KOPT-K1 (cell line): ENCODE results near the gene TMOD4.
"Not testable (repeated sequence)": the region's sequence is repeated elsewhere in the genome, so short reads cannot be mapped to it uniquely, and the experiment has no call there.

Experiments used
- H3K27ac ChIP-seq: fragments of 200-600 bp; sonication (generic); 2 replicates; pipeline ENCODE4 v1.5.1; 2016; ENCODE audit warnings: antibody characterized with exemption, mild to moderate bottlenecking, low read depth, low read length; ENCODE audit not compliant: poor library complexity, severe bottlenecking
- H3K36me3 ChIP-seq: fragments of 200-600 bp; sonication (generic); 2 replicates; pipeline ENCODE4 v1.5.1; 2017; ENCODE audit warnings: antibody characterized with exemption, mild to moderate bottlenecking, low read length, moderate library complexity; ENCODE audit not compliant: insufficient read depth
- H3K9me3 ChIP-seq: fragments of 200-600 bp; sonication (generic); 2 replicates; pipeline ENCODE4 v1.5.1; 2017; ENCODE audit warnings: antibody characterized with exemption, low read length, mild to moderate bottlenecking; ENCODE audit not compliant: insufficient read depth, poor library complexity, severe bottlenecking

The TMOD4 gene

GRCh38 chr1:151175863-151176262, at the start of gene TMOD4:
TSS of gene TMOD4 (minus strand) at chr1:151175981. CDS start at chr1:151174875, 1,106 bp downstream.
- no peak within 1 kb of the TSS for H3K27ac ChIP-seq
- no peaks in the 10 kb centered on the region for H3K9me3 ChIP-seq
- peaks cover 88% of the 10 kb centered on the region for H3K36me3 ChIP-seq

GRCh38 chr1:151222130-151222529, 46.3 kb upstream of the TMOD4 start:
- Histone ChIP-seq H3K36me3 (peaks cover 84% of the 10 kb centered on the region), H3K27ac (no peak overlapping the region), H3K9me3 (no peaks in the 10 kb centered on the region)

GRCh38 chr1:151221616-151222015, 45.8 kb upstream of the TMOD4 start:
- Histone ChIP-seq H3K36me3 (peaks cover 79% of the 10 kb centered on the region), H3K27ac (no peak overlapping the region), H3K9me3 (no peaks in the 10 kb centered on the region)

- Histone ChIP-seq H3K36me3 (peaks cover 78% of the 10 kb centered on the region), H3K27ac (no peak overlapping the region), H3K9me3 (no peaks in the 10 kb centered on the region)
These were observed 37.8 kb upstream of the TMOD4 start for GRCh38 chr1:151213560-151213959.

- peaks cover 83% of the 10 kb centered on the region for H3K36me3 ChIP-seq
- no peaks in the 10 kb centered on the region for H3K9me3 ChIP-seq
- no peak overlapping the region for H3K27ac ChIP-seq
These were observed 36.4 kb upstream of the TMOD4 start for GRCh38 chr1:151211972-151212705.

- H3K36me3 ChIP-seq = peaks cover 87% of the 10 kb centered on the region
- H3K9me3 ChIP-seq = no peaks in the 10 kb centered on the region
- no peak overlapping the region for H3K27ac ChIP-seq
These were observed 35.0 kb upstream of the TMOD4 start for GRCh38 chr1:151210830-151211229.

- peaks cover 91% of the 10 kb centered on the region for H3K36me3 ChIP-seq
- not testable (repeated sequence) for H3K27ac ChIP-seq, H3K9me3 ChIP-seq
These were observed 29.7 kb upstream of the TMOD4 start for GRCh38 chr1:151205381-151205965.

GRCh38 chr1:151199873-151200581, 24.2 kb upstream of the TMOD4 start:
- Histone ChIP-seq H3K36me3 (peaks cover 37% of the 10 kb centered on the region), H3K27ac (peak overlapping the region; percentile 82), H3K9me3 (no peaks in the 10 kb centered on the region)

GRCh38 chr1:151198254-151199127, 22.7 kb upstream of the TMOD4 start, which contains the start of gene PIP5K1A:
TSS of gene PIP5K1A (plus strand) at chr1:151198552. CDS start at chr1:151198997, 445 bp downstream.
- no peaks in the 10 kb centered on the region for H3K9me3 ChIP-seq
- H3K36me3 ChIP-seq = peaks cover 22% of the 10 kb centered on the region

GRCh38 chr1:151197863-151198253, 22.1 kb upstream of the TMOD4 start:
- H3K9me3 ChIP-seq = no peaks in the 10 kb centered on the region
- H3K27ac ChIP-seq = peak overlapping the region; percentile 82
- peaks cover 15% of the 10 kb centered on the region for H3K36me3 ChIP-seq

More at GRCh38 chr1:151198254-151199127, 22.7 kb upstream of the TMOD4 start, which contains the start of gene PIP5K1A:
- peak within 1 kb of the TSS; percentile 82 for H3K27ac ChIP-seq

GRCh38 chr1:151196292-151196800, 20.6 kb upstream of the TMOD4 start:
- Histone ChIP-seq H3K9me3 (no peaks in the 10 kb centered on the region), H3K27ac (no peak overlapping the region), H3K36me3 (0 out of 2 replicates have a peak, but pooled peaks cover under 1% of the 10 kb centered on the region)

GRCh38 chr1:151194894-151195594, 19.3 kb upstream of the TMOD4 start:
- not testable (repeated sequence) for H3K36me3 ChIP-seq, H3K9me3 ChIP-seq, H3K27ac ChIP-seq

- Histone ChIP-seq H3K9me3 (no peaks in the 10 kb centered on the region), H3K36me3 (no peaks in the 10 kb centered on the region), H3K27ac (no peak overlapping the region)
These were observed 18.1 kb upstream of the TMOD4 start for GRCh38 chr1:151193856-151194255.

GRCh38 chr1:151193304-151193703, 17.5 kb upstream of the TMOD4 start:
- no peaks in the 10 kb centered on the region for H3K36me3 ChIP-seq
- H3K27ac ChIP-seq = no peak overlapping the region
- H3K9me3 ChIP-seq = no peaks in the 10 kb centered on the region
